HepG2 (cell line): Measurements from ENCODE around the gene GAGE12F. TPM values are rescaled to one million over a fixed set of nuclear protein-coding genes. Genes with fewer than 3 reads are reported as not detected.

Source experiments
- ATF7 ChIP-seq, 2 experiments: fragments of 450-650 bp in 1 of 2; sonication (generic) in 1 of 2; formaldehyde crosslinking in 1 of 2; IDR thresholded peaks; 2 replicates each; pipeline versions ENCODE4 v1.4.0 to v1.6.1; 2016 to 2020; ENCODE audit warnings: antibody characterized with exemption in 1 of 2, mild to moderate bottlenecking in 1 of 2, missing genetic modification reagents in 1 of 2
- CAMTA2 ChIP-seq: sonication (generic); formaldehyde crosslinking; IDR thresholded peaks from 2 replicates; pipeline ENCODE4 v1.4.0; 2020; ENCODE audit warnings: mild to moderate bottlenecking, missing genetic modification reagents, borderline replicate concordance
- ELF4 ChIP-seq: sonication (generic); formaldehyde crosslinking; IDR thresholded peaks from 2 replicates; pipeline ENCODE4 v1.5.0; 2020; ENCODE audit warnings: missing genetic modification reagents, mild to moderate bottlenecking, moderate library complexity, borderline replicate concordance
- NR0B2 ChIP-seq: sonication (generic); formaldehyde crosslinking; IDR thresholded peaks from 2 replicates; pipeline ENCODE4 v1.4.0; 2020; ENCODE audit warnings: mild to moderate bottlenecking, missing genetic modification reagents
- POGZ ChIP-seq: sonication (generic); formaldehyde crosslinking; IDR thresholded peaks from 2 replicates; pipeline ENCODE4 v1.4.0; 2020; ENCODE audit warnings: mild to moderate bottlenecking, missing genetic modification reagents
- POLR2AphosphoS2 ChIP-seq: IDR thresholded peaks from 2 replicates; pipeline ENCODE4 v1.6.1; 2011; ENCODE audit warnings: low read depth, low read length, improper control_type of control experiment
- ZNF280D ChIP-seq: sonication (generic); formaldehyde crosslinking; IDR thresholded peaks from 2 replicates; pipeline ENCODE4 v1.5.1; 2020; ENCODE audit warnings: mild to moderate bottlenecking, missing genetic modification reagents
- ZNF335 ChIP-seq: sonication (generic); formaldehyde crosslinking; IDR thresholded peaks from 2 replicates; pipeline ENCODE4 v1.4.0; 2020; ENCODE audit warnings: missing genetic modification reagents
- ZNF512B ChIP-seq: sonication (generic); formaldehyde crosslinking; IDR thresholded peaks from 2 replicates; pipeline ENCODE4 v1.5.1; 2020; ENCODE audit warnings: missing genetic modification reagents, mild to moderate bottlenecking, borderline replicate concordance
- ZNF564 ChIP-seq: sonication (generic); formaldehyde crosslinking; IDR thresholded peaks from 2 replicates; pipeline ENCODE4 v1.8.1; 2023; ENCODE audit warnings: mild to moderate bottlenecking, missing genetic modification reagents
- ZNF576 ChIP-seq: sonication (generic); formaldehyde crosslinking; IDR thresholded peaks from 2 replicates; pipeline ENCODE4 v1.4.0; 2020; ENCODE audit warnings: mild to moderate bottlenecking, missing genetic modification reagents
- ZNF710 ChIP-seq: sonication (generic); formaldehyde crosslinking; IDR thresholded peaks from 2 replicates; pipeline ENCODE4 v1.5.0; 2020; ENCODE audit warnings: mild to moderate bottlenecking, missing genetic modification reagents, borderline replicate concordance
- ZZZ3 ChIP-seq: sonication (generic); formaldehyde crosslinking; IDR thresholded peaks from 2 replicates; pipeline ENCODE4 v1.4.0; 2020; ENCODE audit warnings: missing genetic modification reagents, mild to moderate bottlenecking, borderline replicate concordance
- polyA plus RNA-seq, 8 experiments: library from polyadenylated mRNA; depleted of rRNA in 3 of 8; stranded (reverse) in 7 of 8; unstranded in 1 of 8; fragments of >200 nt; fragmentation: Illumina TruSeq in 4 of 8; extraction: Trizol in 4 of 8; gene quantifications; 2 replicates each; pipeline versions ENCODE4 v1.2.1 to v1.2.3, GENCODE V29; 2011 to 2016; ENCODE audit warnings: low read depth in 4 of 8, missing spikeins in 1 of 8, mixed read lengths in 1 of 8; ENCODE audit not compliant: insufficient read depth in 1 of 8
- total RNA-seq, 5 experiments: library from RNA; depleted of rRNA; stranded (reverse); fragments of >200 nt; fragmentation: Illumina TruSeq; extraction: Trizol; gene quantifications; 2 replicates each; pipeline ENCODE4 v1.2.3, GENCODE V29; 2016; ENCODE audit warnings: low read depth in 1 of 5

GAGE12F gene
- total and polyA plus RNA-seq, 2 of the 13 experiments (the other 11 are each of a cell fraction or from before 2014, with no cell fraction given), result not detected

GRCh38 chrX:49610718-49611310 lies 50.2 kb downstream of the GAGE12F start (continued):
- TF ChIP-seq ZNF280D (CRISPR knock-in tag) (peak; percentile 77; the same call in 1 of the 2 replicates), ZNF564 (CRISPR knock-in tag) (no peak), ZNF710 (CRISPR knock-in tag) (no peak), ZNF335 (CRISPR knock-in tag) (no peak), POLR2AphosphoS2 (no peak), ZNF512B (CRISPR knock-in tag) (no peak), ELF4 (CRISPR knock-in tag) (no peak), ATF7 (IDR thresholded peaks at IDR 0.05) (no peak), ATF7 (CRISPR knock-in tag; IDR thresholded peaks at IDR 0.05) (no peak), NR0B2 (CRISPR knock-in tag) (no peak), ZNF576 (CRISPR knock-in tag) (no peak), ZZZ3 (CRISPR knock-in tag) (no peak), CAMTA2 (no peak), POGZ (CRISPR knock-in tag) (peak; percentile 74; the same call in 1 of the 2 replicates)
